GOT3 (cell line): Measurements from ENCODE around the gene PNPLA5.
"Not testable (repeated sequence)": the region's sequence is repeated elsewhere in the genome, so short reads cannot be mapped to it uniquely, and the experiment has no call there.

Experiments
- DNase-seq: peaks from one replicate; lab custom pipeline; 2025; ENCODE audit warnings: mixed read lengths; lab: John Stamatoyannopoulos, UW

The PNPLA5 gene

DNA sequence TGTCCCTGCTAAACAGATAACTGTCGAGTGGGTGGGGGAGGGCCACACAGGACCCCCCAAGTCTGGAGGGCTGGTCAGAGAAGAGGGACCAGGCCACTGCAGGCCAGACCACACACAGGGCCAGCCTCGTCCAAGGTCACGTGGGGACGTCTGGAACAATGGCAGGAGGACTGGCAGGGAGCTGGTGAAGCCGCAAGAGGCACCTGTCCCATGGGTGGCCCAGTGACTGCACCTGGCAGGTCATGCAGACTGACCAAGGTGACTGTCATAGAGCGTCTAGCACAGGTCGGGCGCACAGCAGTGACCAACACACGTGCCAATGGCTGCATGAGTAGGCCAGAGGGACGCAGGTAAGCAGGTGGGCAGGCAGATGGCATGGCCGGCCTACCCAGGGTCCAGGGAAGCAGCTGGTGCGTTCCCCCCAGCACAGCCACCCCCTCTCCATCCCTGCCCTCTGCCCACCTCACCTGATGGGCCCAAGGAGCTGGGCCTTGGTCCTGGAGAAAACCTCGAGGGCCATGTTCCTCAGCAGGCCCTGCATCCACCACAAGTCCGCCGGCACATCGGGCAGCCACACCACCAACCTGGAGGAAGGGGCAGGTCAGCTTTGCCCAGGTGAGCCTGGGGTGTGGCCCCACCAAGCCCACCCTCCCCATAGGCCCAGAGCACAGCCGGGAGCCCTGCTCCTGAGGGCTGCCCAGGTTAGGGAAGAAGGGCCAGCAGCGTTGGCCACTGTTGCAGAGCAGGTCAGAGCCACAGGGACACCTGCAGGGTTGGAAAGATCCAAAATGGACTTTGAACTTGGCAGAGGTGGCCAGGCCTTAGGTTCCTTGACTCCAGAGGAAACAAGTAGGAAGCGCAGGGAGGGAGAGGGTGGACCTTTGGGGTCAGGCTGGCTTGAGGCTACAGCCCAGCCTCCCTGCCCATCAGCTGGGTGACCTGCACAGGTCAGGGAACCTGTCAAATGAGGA lies 10.4 kb downstream of the PNPLA5 start:
- DNase-seq = no peak

DNA sequence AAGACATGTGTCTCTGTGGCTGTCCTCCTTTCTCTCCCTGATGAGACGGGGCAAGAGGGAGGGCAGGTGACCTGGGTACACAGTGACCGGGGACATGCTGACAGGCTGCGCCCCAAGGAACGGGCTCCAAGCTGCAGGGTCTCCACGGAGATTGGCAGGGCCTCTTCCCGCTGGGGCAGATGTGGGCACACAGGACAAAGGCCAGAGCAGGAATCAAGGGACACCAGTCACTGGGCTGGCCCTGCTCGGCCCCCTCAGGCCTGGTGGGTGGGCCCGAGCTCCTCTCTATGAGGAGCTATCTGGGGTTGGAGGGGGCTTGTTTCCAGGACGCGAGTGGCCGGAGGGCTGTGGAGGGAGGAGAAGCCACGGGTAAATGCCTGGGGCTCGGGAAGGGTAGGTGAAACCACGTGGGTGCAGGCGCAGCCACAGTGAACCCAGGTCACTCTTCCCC lies 11.2 kb downstream of the PNPLA5 start:
- no peak for DNase-seq

DNA sequence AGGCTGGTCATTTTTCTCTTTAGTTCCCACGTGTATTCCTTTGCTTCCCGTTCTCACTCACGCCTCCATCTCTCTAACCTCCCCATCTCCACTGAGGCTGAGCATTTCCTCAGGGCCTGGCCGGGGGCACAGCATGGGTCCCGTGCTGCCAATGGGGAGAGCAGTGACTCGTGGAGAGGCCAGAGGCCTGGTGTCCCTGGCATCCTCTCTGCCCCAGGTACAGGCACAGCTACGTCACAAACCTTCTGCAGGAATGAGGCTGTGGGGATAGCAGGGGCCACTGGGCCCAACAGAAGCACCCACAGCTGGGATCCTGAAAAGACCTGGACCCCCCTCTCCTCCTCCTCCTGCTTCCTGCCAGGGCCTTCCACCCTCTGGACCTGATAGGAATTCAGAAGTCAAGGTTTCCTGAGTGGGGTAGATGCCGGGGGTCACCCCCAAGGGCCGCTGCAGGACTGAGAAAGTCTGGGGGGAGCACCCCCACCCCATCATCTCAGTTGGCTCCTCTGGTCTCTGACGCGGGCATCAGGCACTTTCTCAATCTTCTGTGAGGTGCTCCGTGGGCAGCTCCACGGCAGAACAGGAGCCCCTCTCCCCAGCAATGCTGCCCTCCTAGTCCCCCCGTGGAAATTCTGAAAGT lies 11.8 kb downstream of the PNPLA5 start:
- DNase-seq = no peak

DNA sequence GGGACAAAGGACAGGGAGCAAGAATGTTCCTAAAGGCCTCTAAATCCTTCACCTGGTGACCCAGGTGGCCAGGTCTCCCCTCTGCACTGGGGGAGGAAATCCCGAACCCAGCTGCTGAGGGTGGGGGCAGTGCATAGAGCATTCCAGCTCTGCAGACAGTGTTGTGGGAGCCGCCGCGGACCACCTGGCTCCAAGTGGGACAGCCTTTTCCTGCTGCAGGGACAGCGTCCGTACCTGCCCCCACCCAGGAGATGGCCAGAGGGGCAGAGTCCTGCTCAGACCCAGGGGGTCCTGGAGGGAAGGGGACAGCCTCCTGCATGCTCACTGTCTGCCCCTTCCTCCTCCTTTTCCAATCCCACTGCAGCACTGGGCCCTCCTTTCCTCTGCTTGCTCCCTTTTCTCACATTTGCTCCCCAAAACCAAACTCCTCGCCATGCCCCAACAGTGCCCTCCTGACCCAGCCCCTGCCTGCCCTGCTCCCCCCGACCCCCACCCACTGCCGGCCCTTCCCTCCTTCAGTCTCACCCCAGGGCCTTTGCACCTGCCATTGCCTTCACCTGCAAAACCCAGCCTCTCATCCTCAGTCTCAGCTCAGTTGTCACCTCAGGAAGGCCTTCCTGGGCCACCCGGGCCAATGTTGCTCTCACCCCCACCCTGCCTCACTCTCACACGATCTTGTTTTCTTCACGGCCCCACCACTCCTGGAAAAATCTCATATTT lies 12.8 kb downstream of the PNPLA5 start:
- DNase-seq = no peak

DNA sequence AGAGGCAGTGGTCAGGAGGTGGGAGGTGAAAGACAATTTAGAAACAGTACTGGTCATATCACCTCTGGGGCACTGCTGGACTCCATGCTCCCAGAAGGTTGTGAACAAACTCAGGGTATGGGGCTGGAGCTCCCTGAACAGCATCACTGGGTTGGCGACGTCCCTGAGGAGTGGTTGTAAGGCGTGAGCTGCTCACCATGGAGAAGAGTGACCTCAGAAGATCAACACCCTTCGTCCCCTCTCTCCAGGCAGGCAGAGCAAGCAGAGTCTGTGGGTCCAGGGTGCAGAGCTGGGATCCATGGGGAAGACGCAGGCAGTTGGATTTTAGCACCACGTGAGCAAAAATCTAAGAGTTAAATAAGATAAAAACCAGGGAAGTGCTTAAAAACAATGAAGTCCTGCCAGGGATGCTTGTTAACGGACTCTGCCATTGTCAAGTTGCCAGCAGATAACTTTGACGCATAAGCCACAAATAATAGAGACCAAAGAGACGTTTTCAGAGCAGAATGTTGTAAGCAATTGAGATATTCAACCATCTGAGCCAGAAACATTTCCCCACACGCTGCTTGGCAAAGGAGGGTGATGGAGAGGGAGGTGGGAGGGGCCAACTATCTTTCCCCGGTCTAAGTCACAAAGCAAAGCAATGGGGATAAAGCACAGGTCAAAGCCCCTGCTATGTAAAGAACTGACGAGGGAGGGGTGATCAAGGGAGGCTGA lies 13.6 kb downstream of the PNPLA5 start:
- no peak for DNase-seq

DNA sequence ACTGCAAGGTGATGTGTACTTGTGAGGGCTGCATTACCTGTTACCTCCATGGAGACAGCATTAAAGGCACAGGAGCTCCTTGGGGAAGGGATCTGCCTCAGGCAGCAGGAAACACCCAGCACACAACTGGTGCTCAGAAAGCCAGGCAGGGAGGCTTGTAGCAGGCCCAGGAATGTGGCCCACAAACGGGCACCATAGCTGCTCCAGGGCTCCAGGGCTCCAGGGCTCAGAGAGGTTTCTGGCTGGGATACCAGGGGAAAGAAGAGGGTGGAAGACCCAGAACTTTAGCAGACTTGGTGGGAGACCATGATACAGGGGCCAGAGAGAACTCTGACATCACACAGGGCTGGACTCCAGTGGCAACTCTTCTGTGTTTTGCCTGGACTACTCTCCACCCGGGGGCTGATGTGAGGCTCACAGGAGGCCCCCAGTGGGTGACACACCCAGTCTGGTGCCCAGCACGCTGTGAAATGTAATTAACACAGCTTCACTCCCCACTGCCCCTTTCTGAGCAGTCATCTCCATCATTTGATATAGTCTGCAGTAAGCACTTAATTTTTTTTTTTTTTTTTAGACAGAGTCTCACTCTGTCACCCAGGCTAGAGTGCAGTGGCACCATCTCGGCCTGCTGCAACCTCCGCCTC lies 14.8 kb downstream of the PNPLA5 start:
- DNase-seq = no peak

DNA sequence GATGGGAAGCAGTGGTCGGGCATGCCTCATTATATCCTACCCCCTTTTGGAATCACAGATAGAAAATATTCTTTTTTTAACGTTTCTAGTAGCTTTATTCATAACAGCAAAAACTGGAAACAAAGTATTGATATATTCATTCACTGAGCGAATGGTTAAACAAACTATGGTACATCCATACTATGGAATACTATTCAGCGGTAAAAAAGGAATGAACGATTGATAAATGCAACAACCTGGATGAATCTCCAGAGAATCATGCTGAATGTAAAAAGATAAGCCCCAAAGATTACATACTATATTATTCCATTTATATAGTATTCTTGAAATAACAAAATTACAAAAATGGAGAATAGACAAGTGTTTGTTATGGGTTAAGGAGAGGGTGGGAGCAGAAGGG lies 22.0 kb downstream of the PNPLA5 start:
- DNase-seq = no peak

DNA sequence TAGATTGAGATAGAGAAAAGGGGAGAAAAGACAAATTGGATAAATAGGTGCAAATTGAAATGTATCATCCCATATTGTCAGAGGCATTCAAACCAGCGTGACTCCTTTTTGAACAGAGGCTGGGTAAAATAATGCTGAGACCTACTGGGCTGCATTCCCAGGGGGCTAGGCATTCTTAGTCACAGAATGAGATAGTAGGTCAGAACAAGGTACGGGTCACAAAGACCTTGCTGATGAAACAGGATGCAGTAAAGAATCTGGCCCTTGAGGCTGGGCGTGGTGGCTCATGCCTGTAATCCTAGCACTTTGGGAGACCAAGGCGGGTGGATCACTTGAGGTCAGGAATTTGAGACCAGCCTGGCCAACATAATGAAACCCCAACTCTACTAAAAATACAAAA lies 22.8 kb downstream of the PNPLA5 start:
- DNase-seq = not testable (repeated sequence)

DNA sequence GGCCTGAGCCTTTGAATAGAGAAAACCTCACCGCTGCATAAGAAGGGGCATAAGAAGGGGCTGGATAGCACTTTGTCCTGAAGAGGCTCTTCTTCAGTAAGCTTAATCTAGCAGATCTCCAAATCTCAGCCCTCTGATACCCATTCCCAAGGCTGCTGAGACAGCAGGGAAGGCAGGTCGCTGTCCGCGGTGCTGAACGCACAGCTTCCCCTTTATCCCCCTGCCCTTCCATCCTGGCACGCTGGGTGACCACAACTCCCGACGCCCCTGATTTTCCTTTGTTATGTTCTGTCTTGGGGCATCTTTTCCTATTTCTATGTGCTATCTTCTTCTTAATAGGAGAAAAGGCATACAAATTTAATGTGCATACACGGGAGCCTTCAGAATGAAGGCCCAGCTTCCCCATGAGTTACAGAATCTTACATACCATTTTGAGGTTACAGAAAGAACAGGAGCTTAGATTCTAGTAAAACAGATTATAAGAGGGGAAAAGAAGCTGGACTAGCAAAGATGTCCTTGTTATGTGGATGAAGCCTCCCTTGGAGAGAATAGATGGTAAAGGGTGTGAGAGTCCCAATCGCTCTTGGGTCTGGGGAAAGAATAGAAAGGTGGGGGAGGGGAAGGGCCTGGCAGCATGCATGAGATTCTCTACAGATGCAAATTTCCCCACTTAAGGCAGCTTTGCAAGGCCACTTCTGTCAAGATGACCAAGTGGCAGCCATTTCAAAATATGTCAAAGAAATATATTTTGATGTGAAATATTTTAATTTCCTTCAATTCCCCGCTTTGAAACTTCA lies 23.8 kb downstream of the PNPLA5 start:
- DNase-seq = no peak

DNA sequence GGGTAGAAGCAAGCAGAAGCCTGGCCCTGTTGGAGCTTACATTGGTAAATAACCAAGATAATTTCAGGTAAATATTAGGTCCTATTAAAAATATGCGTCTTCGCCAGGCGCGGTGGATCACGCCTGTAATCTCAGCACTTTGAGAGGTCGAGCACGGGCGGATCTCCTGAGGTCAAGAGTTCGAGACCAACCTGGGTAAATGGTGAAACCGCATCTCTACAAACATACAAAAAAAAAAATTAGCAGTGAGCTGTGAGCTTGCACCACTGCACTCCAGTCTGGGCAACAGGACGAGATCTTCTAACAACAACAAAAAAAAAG lies 29.0 kb downstream of the PNPLA5 start:
- no peak for DNase-seq

DNA sequence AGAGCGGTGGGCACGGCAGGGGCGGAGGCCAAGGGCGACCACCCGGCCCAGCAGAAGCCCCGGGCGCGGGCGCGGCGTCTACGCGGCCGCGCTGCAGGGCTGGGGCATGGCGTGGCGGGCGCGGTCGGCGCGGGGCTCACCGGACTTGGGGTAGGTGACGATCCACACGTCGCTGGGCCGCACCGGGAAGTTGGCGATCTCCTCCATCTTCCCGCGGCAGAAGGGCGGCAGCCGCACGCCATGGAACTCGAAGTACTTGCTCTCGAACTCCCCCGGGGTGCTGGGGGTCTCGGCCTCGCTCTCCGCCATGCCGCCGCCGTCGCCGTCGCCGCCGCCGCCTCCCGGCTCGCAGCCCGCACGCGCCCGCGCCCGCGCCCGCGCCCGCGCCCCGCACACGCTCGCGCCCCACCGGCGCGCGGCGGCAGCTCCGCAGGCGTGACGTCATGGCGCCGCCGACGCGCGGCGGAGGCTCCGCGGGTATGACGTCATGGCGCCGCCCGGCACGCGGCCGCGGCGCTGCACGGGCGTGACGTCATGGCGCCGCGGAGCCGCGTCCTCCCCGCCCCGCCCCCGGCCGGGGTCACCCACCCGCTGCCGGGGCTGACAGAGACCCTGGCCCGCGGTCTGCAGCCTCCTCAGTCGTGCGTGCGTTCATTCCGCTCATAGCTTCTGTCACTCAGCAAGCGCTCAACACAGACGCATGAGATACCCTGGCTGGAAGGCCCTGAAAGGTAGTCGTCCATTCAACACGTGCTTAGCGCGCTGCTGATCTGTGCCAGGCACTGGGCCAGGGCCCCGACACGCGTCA lies 29.5 kb downstream of the PNPLA5 start, which contains the start of gene SULT4A1:
TSS of gene SULT4A1 (minus strand) at position 440 of the 808 bp plus-strand sequence. CDS start at position 309, 131 bp downstream.
- no peak for DNase-seq

DNA sequence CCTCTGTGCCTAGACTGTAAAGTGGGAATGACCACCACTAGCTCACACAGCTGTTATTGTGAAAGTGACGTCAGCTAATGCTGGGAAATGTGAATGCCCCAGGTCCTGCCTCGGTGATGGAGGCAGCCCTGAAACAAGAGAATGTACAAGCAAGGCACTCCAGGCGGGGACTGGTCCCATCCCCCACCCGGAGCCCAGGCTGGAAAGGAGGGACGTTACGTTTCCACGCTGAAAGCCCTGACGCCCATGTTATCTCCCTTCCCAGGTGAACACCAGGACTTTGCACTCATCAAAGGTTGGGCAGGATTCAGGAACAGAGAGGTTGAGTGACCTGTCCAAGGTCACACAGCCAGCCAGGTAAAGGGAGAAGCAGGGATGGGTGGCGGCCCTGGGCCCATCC lies 30.3 kb downstream of the PNPLA5 start:
- no peak for DNase-seq

DNA sequence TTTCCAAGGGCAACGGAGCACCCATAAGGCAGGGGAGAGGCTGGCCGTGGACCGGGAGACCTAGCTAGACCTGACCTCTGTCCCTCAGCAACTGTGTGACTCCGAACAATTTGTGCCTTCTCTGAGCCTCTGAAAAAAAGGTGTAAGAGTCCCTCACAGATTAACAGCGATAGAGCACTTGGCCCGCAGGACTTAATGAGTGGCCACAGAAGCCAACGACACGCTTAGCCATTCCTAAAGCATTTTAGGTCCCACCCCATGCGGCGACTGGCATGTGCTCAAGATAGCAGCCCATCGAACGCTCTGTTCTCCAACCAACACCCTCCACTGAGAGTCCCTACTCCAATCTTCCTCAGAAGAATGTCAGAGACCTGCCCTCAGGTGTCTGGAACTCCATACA lies 31.0 kb downstream of the PNPLA5 start:
- no peak for DNase-seq

DNA sequence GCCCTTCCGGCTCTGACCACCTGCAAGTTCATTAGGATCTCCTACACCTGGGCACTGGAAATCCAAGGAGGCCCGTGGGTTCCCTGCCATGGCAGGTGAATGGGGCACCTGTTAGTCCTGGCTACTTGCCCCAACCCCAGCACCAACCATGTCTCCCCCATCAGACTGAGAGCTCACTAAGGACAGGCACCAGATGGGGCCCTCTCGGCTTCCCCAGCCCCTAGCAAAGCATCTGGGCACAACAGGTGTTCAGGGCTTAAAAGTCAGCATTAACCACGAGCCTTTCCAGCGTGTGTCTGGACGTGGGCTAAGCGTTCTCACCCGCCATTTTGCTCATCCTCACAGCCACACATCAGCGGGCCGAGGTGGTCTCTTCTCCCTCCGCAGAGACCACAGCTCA lies 31.7 kb downstream of the PNPLA5 start:
- no peak for DNase-seq

DNA sequence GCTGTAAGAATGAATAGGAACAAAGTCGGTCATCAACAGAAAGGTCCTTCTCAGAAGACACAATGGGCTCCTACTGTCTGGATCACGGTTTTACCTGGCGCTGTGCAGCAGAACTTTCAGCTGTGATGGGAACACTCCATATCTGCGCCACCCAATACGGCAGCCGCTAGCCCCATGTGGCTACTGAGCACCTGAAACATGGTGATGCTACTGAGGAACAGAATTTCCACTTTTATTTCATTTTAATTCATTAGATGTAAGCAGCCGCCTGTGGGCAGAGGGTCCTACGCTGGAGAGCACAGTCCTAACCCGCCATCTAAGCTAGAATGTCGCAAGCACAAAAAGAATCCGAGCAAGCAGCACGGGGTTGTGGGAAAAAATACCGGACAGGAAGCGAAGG lies 32.2 kb downstream of the PNPLA5 start:
- DNase-seq = no peak

DNA sequence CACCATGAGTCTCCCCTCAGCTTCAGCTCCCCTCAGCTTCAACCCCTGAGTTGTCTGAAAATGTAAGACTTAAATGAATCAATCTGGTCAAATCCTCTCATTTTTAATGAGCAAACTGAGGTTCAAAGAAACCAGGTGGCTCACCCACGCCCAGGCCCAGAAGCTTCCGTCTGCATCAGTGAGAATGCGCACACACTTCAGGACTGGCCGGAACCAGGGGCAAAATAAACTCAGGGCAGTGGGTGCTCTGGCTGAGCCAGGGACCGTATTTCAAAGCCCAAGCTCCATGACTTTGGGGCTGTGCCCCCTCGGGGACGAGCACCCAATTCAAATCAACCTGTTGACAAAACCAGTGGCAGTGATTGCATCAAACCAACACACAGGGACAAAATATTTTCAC lies 32.6 kb downstream of the PNPLA5 start:
- DNase-seq = no peak

DNA sequence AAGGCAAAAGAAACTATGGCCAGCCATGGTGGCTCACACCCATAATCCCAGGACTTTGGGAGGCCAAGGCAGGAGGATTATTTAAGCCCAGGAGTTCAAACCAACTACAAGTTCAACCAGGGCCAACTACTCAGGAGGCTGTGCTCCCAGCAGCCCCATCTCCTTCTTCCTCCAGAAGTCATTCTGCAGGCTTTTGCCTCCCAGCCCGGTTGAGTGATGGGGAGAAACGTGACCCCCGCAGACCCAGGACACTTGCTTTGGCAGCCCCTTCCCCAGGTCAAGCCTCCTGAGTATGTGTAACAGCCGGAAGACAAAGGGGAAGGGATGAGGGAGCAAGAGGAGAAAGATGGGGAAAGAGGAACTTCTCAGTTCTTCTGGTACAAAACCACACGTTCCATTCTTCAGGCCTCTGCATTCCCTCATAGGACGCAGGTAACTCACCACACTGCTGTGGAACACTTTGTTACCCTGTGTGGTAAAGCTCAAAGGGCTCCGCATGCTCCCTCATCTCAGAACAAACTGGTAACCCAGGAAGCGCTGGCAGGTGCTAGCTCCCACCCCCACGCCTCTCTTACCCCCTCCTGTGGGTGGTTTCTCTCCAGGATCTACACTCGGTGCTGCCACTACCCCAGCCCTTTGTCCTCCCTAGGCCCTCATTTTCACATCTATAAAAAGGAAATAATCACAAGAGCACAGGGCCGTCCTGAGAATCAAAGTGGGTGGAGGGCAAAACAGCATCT lies 33.5 kb downstream of the PNPLA5 start:
- DNase-seq = no peak

DNA sequence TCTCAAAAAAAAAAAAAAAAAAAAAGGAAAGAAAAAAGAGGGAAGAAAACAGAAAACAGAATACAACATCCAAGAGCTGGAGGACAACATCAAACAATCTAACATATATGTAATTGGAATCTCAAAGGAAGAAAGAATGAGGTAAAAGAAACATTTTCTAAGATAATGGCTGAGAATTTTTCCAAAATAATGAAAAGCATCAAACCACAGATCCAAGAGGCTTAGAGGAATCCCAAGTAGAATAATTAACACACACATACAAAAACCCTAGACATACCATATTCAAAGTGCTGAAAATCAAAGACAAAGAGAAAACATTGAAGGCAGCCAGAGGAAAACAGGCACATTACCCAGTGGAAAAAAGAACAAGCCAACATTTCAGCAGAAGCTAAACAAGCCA lies 34.4 kb downstream of the PNPLA5 start:
- no peak for DNase-seq

DNA sequence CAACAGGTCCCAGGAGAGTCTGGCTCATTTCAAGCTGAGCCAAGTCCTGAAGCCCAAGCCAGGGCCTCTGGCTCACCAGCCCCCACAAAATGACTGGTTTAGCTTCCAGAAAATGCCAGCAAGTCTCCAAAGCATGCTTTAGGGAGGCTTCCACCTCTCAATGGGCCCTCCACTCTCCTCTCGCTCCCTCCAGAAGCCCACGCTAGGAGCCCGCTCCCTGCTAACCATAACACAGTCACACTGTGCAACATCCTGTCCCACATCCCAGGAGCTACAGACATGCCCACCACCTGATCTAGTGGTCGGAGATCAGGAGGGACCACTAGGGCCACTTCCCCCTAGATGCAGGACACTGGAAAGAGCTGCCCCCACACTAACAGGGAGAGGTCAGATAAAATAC lies 36.4 kb downstream of the PNPLA5 start:
- no peak for DNase-seq
